Muscle layer of colon (tissue), 2 donors: Measurements from ENCODE around the gene FRMD3.
A peak's percentile ranks its signal among the peaks of the same experiment; 100 is the strongest.

Experiments used
- H3K27ac ChIP-seq: one replicate; pipeline ENCODE4 v1.7.0; 2013; ENCODE audit warnings: low read depth, mild to moderate bottlenecking, low read length, moderate library complexity
- H3K27me3 ChIP-seq, 2 donors: one replicate each; pipeline ENCODE4 v1.7.0; 2013; ENCODE audit warnings: low read length in 2 of 2, mild to moderate bottlenecking in 2 of 2; ENCODE audit not compliant: insufficient read depth in 2 of 2, control insufficient read depth in 1 of 2
- H3K36me3 ChIP-seq: one replicate; pipeline ENCODE4 v1.7.0; 2013; ENCODE audit warnings: mild to moderate bottlenecking, low read length; ENCODE audit not compliant: insufficient read depth
- H3K4me1 ChIP-seq: one replicate; pipeline ENCODE4 v1.7.0; 2013; ENCODE audit warnings: mild to moderate bottlenecking, low read length; ENCODE audit not compliant: insufficient read depth
- H3K4me3 ChIP-seq, 2 donors: one replicate each; pipeline ENCODE4 v1.7.0; 2013; ENCODE audit warnings: low read length in 2 of 2, low read depth in 1 of 2, mild to moderate bottlenecking in 1 of 2, moderate library complexity in 1 of 2
- H3K9ac ChIP-seq: one replicate; pipeline ENCODE4 v1.7.0; 2013; ENCODE audit warnings: low read length
- H3K9me3 ChIP-seq: one replicate; pipeline ENCODE4 v1.7.0; 2013; ENCODE audit warnings: mild to moderate bottlenecking, low read length
- donor health status: abdominal sarcoma.
- donor health status: Adenocarcinoma of cecum.

Gene FRMD3

DNA sequence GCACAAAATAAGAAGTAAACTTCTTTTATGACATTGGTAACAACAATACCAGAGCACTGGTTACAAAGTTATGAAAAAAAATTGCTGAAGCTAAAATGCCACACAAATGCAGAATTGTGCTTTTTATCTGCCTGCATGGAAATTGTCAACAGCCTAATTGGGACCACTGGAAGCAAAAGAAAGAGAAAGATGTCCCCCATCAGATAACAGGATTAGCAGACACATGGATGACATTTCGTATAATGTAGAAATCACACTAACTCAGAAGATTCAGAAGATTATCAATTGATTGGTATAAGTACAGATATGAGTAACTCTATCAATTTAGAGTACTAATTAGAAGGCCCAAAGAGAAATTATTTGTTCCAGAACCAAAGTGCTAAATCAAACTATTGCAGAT is 19.1 kb upstream of the FRMD3 start:
- H3K27me3 ChIP-seq: no peaks in the 10 kb centered on the region
- H3K27ac ChIP-seq: no peak overlapping the region
- H3K4me1 ChIP-seq: no peaks in the 10 kb centered on the region
- H3K9ac ChIP-seq: no peak overlapping the region
- no peaks in the 10 kb centered on the region for H3K9me3 ChIP-seq
- H3K4me3 ChIP-seq: no peak overlapping the region
- H3K36me3 ChIP-seq: no peaks in the 10 kb centered on the region

DNA sequence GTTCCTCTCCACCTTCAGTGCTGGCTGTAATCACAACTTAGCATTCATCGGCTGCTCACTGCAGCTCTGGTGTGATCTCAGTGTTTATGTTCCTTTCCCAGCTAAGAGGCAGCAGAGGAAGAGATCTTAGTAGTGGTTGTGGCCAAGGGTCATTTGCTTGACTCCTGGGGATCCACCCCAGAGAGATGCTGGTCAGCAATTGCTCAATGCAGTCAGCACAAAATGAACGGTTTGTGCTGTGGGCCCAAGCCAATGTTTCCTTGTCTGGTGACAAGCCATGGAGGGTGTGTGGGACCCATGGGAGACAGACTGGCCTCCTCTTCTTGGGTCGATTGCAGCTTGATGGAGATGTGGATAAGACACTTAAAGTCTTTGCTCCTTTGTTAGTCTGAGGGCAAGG is 16.1 kb upstream of the FRMD3 start:
- Histone ChIP-seq H3K4me1 (no peaks in the 10 kb centered on the region), H3K27me3 (no peaks in the 10 kb centered on the region), H3K27ac (no peak overlapping the region), H3K9ac (no peak overlapping the region), H3K4me3 (no peak overlapping the region), H3K9me3 (no peaks in the 10 kb centered on the region), H3K36me3 (no peaks in the 10 kb centered on the region)

- no peaks in the 10 kb centered on the region for H3K27me3 ChIP-seq
- H3K27ac ChIP-seq: no peak overlapping the region
- no peaks in the 10 kb centered on the region for H3K4me1 ChIP-seq
- H3K4me3 ChIP-seq: no peak overlapping the region
- no peaks in the 10 kb centered on the region for H3K36me3 ChIP-seq
- H3K9me3 ChIP-seq: no peaks in the 10 kb centered on the region
- no peak overlapping the region for H3K9ac ChIP-seq
Measured at GRCh38 chr9:83544002-83544698, 5.9 kb upstream of the FRMD3 start.

DNA sequence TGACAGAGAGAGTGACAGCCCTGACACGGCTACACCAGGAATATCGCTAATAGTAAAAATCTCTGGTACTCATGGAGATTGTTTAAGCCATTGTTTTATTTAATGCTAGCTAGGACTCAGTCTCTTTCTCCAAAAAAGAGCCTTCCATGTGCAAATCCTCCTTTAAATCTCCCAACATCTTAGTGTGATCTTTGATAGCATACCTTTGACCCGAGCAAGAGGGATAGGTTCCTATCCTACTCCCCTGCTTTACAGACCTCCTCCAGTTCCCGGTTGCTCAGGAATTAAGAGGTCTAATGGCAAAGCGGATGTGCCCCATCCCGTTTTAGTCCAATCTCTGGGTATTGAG is 663 bp upstream of the FRMD3 start:
- no peaks in the 10 kb centered on the region for H3K9me3 ChIP-seq
- peaks cover 0 to 19% of the 10 kb centered on the region in 2 donors for H3K27me3 ChIP-seq
- no peaks in the 10 kb centered on the region for H3K36me3 ChIP-seq
- no peak overlapping the region for H3K9ac ChIP-seq
- H3K4me1 ChIP-seq: no peaks in the 10 kb centered on the region
- H3K4me3 ChIP-seq: peak overlapping the region; percentile 21 to 33
- H3K27ac ChIP-seq: no peak overlapping the region

DNA sequence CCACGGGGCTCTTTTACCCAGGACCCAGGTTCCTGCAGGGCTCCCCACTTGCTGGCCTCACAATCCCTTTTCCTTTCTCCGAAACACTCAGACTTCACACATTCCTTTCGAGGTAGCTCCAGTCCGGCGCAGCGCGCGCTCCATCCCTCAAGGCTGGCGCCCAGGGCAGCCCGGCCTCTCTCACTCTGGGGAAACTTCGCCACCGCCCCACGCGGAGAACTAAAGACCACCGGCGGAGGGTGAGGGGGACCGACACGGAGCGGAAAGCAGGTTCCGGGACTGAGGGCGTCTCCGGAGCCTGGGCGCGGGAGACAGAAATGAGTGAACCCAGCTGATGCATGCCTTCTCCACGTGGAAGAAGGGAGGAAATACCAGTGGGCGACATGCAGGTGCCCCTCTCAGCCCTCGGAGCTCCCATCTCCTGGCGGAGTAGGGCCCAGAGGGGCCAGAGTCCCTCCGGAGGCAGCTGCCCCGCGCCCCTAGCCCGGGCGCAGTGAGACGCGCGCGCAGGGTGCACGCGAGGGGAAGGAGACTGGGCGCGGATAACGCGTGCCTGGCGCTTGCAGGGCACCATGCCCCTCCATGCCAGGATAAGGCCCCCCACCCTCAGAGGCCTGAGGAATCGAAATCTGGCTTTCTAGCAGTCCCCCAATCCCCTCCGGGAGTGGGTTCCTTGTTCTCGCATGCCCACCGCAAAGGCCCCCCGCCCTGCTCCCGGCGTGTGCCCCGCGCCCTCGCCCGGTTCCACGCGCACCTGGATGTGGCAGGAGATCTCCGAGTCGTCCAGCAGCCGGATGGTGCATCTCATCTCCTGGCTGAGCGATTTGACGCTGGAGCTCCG is 650 bp downstream of the FRMD3 start:
- Histone ChIP-seq H3K9me3 (no peaks in the 10 kb centered on the region), H3K27ac (no peak overlapping the region), H3K36me3 (no peaks in the 10 kb centered on the region), H3K4me1 (no peaks in the 10 kb centered on the region), H3K9ac (no peak overlapping the region), H3K4me3 (peak overlapping the region; percentile 21 to 41), H3K27me3 (peaks cover 0 to 19% of the 10 kb centered on the region in 2 donors)

DNA sequence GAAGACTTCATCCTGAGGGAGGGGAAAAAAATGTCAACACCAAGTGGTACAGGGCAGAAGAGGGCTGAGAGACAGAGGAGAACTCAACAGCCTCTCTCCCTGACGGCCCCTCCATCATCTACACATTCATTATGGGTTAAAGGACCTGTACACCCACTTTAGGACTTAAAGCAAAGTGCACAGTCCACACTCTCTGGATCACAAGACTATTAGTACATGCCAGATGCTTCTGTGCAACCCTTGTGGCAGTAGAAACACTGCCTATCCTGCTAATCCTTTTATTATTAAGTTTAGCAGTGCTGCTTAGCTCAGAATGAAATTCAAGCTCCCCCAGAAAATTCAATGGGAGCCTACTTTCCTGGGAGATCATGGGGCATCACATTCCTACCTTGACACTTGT is 1.9 kb downstream of the FRMD3 start:
- Histone ChIP-seq H3K4me1 (no peaks in the 10 kb centered on the region), H3K27me3 (peaks cover 0 to 19% of the 10 kb centered on the region in 2 donors), H3K36me3 (no peaks in the 10 kb centered on the region), H3K9me3 (no peaks in the 10 kb centered on the region), H3K27ac (no peak overlapping the region), H3K4me3 (no peak overlapping the region), H3K9ac (no peak overlapping the region)

DNA sequence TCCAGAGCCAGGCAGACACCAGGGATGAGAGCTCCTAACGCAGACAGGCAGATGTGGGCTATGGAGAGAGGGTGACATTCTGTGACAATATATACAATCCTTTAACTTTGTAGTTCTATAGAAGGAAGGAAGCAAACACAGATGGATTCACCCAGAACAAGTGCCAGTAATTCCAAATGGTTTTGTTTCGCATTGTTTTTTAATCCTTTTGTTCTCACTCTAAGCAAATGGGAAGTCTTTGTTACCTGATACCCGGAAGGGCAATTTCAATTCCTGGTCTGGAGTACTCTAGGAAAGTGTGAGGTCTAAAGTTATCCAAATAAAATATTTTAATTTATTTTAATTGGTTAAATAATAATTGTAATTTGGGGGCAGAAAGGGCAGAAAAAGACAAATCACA is 2.5 kb downstream of the FRMD3 start:
- H3K4me1 ChIP-seq: no peaks in the 10 kb centered on the region
- H3K4me3 ChIP-seq: no peak overlapping the region
- no peak overlapping the region for H3K27ac ChIP-seq
- peaks cover 0 to 19% of the 10 kb centered on the region in 2 donors for H3K27me3 ChIP-seq
- no peaks in the 10 kb centered on the region for H3K36me3 ChIP-seq
- H3K9ac ChIP-seq: no peak overlapping the region
- H3K9me3 ChIP-seq: no peaks in the 10 kb centered on the region

- Histone ChIP-seq H3K27ac (no peak overlapping the region), H3K27me3 (peaks cover 0 to 15% of the 10 kb centered on the region in 2 donors), H3K36me3 (no peaks in the 10 kb centered on the region), H3K4me3 (no peak overlapping the region), H3K9me3 (no peaks in the 10 kb centered on the region), H3K4me1 (no peaks in the 10 kb centered on the region), H3K9ac (no peak overlapping the region)
Measured at GRCh38 chr9:83533296-83533695, 4.9 kb downstream of the FRMD3 start.

- no peaks in the 10 kb centered on the region for H3K27me3 ChIP-seq
- H3K4me1 ChIP-seq: no peaks in the 10 kb centered on the region
- H3K9ac ChIP-seq: no peak overlapping the region
- H3K36me3 ChIP-seq: no peaks in the 10 kb centered on the region
- no peak overlapping the region for H3K27ac ChIP-seq
- no peaks in the 10 kb centered on the region for H3K9me3 ChIP-seq
- no peak overlapping the region for H3K4me3 ChIP-seq
Measured at GRCh38 chr9:83526901-83527300, 11.3 kb downstream of the FRMD3 start.

- H3K4me3 ChIP-seq: no peak overlapping the region
- H3K36me3 ChIP-seq: no peaks in the 10 kb centered on the region
- H3K9me3 ChIP-seq: no peaks in the 10 kb centered on the region
- no peaks in the 10 kb centered on the region for H3K4me1 ChIP-seq
- no peak overlapping the region for H3K27ac ChIP-seq
- no peaks in the 10 kb centered on the region for H3K27me3 ChIP-seq
- no peak overlapping the region for H3K9ac ChIP-seq
Measured at GRCh38 chr9:83526211-83526610, 12.0 kb downstream of the FRMD3 start.

DNA sequence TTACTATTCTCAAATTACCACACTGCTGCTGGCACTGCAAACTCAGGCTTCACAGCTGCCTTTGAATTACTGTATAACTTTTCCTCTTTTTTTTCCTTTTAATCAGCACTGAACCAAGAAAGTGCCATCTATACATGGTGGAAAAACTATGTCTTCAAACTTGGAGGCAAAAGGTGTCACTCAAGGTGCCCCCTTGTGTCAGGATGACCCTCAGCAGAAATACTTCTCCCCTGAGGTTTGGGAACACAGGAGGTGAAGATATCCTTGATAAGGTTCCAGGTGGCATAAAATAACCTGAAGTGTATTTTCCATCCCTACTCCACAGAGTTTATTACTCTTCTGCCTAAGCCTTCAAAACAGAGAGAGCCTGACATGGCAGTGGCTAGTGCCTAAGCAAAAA is 14.5 kb downstream of the FRMD3 start:
- Histone ChIP-seq H3K36me3 (no peaks in the 10 kb centered on the region), H3K9ac (no peak overlapping the region), H3K27me3 (no peaks in the 10 kb centered on the region), H3K9me3 (no peaks in the 10 kb centered on the region), H3K4me1 (no peaks in the 10 kb centered on the region), H3K27ac (no peak overlapping the region), H3K4me3 (no peak overlapping the region)

DNA sequence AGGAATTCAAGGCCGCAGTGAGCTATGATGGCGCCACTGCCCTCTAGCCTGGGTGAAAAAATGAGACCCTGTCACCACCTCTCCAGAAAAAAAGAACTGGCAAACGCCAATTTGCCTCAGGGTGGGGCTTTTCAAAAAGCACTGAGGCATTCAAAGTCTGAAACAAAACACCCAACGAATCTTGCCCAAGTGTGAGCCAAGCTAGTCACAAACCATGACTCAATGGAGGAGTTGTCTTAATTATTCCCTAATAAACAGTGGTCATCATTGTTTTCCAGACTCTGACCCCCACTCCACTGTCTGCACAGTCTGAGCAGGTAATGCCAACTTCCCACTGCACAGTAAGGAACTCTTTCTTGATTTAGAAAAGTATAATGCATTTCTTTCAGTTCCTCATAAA is 16.8 kb downstream of the FRMD3 start:
- Histone ChIP-seq H3K4me1 (no peaks in the 10 kb centered on the region), H3K36me3 (no peaks in the 10 kb centered on the region), H3K27ac (no peak overlapping the region), H3K9ac (no peak overlapping the region), H3K9me3 (no peaks in the 10 kb centered on the region), H3K4me3 (no peak overlapping the region), H3K27me3 (no peaks in the 10 kb centered on the region)
